HG03460 (cell line): Measurements from ENCODE around the gene MRPS18A.

Experiments
- ATAC-seq: cut with Tn5 transposase; IDR thresholded peaks from one replicate; pipeline ENCODE4 v1.9.1; 2021; ENCODE audit not compliant: unreplicated experiment

Gene MRPS18A

GRCh38 chr6:43699564-43700186, 12.1 kb upstream of the MRPS18A start:
- no peak for ATAC-seq

DNA sequence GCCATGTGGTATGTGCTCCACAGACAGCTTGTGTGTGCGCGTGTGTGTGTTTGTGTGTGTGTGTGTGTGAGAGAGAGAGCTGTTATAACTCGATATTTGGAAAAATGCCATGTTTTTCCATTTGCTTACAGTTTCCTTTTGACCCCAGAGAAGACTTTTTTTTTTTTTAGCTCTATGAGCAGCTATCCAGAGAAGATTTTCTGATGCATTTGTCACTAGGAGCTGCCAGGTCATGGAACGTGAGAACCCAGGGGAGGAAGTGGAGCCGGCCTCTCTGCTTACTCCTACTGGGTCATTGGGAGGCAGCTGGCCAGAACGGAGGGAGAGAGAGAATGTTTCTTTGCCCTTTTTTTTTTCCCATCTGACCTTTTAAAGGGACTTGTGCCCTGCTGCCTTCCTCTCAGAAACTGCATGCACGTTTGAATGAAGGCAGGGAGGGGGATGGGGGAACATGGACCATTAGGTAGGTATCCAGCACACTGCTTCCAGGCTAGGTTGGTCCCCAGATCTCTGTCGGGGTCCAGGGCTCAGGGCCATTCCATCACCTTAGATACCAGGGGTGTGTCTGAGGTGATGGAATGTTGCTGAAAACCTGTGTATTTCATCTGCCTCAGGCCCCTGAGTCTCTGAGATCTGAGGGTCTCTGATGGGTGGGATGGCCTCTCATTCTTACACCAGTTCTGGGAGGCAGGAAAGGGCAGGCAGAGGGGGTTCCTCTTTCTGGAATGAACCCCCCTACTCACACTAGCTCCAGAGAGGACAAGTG, 11.2 kb upstream of the MRPS18A start:
- ATAC-seq, result no peak

DNA sequence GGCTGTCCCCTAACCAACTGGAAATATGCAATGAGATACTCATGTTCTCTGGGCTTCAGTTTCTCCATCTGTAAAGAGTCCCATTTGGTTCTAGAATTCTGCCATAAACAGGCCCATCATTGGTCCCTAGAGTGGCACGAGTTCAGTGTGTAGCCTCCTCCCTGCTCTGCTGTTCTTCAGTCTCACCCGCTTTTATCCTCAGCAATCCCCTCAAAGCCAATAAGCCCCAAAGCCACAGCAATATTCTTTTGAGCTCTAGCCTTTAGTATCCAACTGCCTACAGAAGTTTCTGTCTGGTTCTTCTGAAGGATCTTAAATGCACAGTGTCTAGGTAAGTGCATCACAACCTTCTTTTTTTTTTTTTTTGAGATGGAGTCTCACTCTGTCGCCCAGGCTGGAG, 9.8 kb upstream of the MRPS18A start:
- ATAC-seq, result no peak

- no peak for ATAC-seq
Measured at GRCh38 chr6:43695967-43696291, 8.3 kb upstream of the MRPS18A start.

- no peak for ATAC-seq
Measured at GRCh38 chr6:43695215-43695966, 7.8 kb upstream of the MRPS18A start.

DNA sequence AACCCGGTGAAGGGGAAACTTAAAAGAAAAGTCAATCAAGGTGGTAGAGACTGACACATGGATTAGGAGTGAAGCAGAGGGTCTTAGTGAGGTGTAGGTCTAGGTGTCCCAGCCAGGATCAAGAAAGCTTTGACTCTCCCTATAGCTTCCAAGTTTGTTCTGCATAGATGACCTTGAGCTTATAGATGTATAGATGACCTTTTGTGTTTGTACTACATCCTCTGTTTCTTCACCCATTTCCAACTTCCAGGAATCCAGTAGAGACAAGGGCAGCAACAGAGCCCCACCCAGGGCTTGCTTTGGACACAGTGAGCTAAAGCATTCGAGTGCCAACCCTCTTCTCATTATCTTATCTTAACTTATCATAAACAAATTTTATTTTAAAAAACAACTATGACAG, 1.8 kb upstream of the MRPS18A start:
- no peak for ATAC-seq

DNA sequence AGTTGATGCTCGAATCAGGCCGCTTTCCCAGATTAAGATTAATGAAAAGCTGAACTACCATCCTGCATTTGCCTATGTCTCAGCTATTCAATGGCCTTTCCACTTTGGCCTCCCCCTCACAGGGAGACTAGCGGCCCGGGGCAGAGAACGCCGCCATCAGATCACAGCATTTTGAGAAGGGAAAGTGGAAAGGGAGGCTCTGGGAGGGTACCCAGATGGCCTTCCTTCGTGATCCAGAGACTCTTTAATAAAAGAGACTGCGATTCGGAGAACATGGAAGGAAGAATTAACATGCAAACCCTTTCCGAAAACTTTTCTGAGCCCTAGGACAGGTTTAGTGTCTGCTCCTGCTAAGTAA, 533 bp downstream of the MRPS18A start:
- no peak for ATAC-seq

DNA sequence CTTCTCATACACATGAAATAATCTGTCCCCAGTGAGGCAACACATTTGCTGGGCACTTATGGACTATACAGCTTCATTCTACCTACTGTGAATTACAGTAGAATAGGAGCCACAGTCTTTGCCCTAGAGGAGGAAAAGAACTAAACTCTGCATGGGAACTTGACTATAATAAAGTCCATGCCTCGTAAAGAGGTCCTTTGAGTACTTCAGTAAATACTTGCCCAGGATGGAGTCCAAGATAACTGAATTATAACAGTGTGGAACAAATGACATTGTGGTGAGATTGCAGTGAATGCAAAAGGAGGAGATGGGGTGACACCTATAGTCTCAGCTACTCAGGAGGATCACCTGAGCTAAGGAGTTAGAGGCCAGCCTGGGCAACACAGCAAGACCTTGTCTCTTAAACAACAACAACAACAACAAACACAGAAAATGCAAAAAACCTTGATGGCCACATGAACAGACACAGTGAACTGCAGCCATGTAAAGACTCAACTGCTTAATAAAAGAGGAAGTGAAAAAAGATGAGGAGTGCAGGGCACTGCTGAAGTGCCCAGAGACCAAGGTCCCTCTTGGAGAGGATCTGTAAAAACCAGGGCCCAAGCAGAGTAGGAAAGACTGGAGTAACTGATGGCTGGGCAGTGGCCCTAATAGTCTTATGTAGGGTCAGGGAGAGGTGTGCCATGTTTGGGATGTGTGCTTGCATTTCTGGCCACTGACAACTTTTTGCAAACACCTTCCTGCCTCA, 3.7 kb downstream of the MRPS18A start:
- ATAC-seq, result peak; percentile 48

GRCh38 chr6:43682724-43683429, 4.7 kb downstream of the MRPS18A start:
- no peak for ATAC-seq

- no peak for ATAC-seq
Measured at GRCh38 chr6:43681303-43681702, 6.3 kb downstream of the MRPS18A start.

DNA sequence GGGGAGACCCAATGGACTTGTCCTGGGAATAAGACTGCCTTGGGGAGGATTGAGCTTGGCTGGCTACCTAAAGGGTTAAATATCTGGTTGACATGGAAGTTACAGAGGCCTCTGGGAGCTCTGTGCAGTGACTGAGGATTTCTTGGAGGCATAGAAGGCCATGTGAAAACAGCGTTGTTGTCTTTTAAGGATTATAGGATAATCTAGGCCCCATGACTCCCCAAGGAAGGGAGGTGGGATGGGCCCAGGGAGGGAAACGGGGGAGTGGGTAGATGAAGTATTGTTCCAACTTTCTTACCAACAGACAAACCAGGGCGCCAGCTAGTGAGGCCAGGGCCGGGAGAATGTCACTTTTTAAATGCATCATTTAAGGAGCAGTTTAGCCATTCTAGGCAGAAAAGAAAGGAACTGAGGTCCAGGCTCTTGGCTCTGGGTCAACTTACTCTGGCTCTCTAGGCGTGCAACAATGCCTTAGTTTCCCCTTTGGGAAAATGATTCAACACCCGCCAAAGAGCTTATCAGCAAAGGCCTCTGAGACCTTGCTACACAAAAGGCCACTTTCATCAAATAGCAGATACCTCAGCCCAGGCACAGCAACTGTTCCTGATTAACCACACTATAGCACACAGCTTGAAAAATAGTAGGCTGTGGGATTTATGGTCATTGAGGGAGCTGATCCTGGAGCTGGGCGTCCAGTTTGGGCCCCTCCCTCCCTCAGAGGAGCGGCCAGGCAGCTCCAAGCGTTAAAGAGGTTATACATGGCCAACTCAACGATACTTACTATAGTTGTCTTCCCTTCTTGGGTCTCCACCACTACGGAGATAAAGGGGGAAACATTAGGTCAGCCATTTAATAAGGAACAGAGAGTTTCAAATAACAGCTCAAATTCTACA, 7.0 kb downstream of the MRPS18A start:
- ATAC-seq, result no peak

GRCh38 chr6:43679057-43679456, 8.5 kb downstream of the MRPS18A start:
- no peak for ATAC-seq

DNA sequence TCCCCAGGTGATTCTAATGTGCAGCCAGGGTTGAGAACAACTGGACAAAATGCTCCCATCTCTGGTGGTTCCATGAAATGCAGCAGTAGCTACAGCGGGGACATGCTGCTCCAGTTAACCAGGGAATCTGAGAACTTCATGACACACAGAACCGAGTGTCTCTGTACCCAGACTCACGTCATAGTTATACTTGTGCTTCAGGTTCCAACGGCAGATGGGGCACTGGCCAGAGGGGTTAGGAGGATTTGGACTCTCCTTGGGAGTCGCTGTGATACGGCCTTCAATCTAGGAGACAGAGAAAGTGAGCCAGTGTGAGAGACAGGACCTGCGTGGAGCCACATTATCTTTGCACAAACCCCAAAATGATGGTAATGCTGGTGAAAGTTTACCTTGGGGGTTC, 9.2 kb downstream of the MRPS18A start:
- no peak for ATAC-seq

- no peak for ATAC-seq
Measured at GRCh38 chr6:43677759-43678158, 9.8 kb downstream of the MRPS18A start.

DNA sequence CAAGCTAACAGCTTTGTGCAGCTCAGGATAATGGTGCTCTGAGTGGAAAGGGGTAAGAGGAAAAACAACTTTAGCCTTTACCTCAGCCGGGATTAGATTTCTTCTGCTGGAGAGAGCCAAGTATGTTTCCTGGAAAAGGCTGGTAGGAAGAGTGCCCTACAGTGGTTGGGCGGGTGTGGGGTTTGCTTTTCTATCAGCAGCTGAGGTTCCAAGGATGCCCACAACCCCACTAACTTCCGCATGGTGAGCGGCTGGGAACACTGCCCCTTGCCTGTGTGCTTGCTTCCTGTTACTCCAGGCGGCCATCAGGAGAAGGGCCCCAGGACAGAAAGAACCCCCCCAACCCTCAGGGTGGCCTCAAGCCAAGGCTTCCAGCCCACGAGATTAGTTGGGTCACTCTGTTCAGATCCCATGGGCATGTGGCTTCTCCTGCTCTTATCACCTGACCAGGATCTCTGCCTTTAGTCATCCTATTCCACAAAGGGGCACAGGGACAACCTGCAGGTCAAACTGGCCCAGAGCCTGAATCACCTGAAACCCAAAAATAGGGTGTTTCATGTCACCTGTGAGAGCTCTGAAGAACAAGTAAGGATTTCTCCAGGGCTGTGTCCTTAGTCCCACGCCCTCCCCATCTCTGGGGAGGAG, 10.5 kb downstream of the MRPS18A start:
- ATAC-seq, result no peak

DNA sequence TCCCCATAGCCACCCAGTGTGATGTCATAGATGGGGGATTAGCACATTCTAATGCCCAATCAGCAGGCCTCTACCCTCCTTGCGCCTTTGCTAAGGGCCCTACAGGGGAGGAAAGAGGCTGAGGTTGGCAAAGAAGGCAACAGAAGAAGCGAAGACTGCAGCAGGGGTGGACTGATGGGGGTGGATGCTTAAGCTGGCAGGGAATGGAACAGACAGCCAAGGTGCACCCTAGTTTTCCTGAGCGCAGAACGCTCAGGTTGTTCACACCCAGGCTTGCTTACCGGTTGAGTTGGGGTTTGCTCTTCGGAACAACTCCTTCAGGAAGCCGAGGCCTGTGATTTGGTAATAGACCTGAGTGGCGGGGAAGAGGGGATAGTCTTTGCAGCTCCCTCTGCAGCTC, 12.7 kb downstream of the MRPS18A start:
- ATAC-seq, result no peak

GRCh38 chr6:43674291-43674690, 13.3 kb downstream of the MRPS18A start:
- no peak for ATAC-seq

DNA sequence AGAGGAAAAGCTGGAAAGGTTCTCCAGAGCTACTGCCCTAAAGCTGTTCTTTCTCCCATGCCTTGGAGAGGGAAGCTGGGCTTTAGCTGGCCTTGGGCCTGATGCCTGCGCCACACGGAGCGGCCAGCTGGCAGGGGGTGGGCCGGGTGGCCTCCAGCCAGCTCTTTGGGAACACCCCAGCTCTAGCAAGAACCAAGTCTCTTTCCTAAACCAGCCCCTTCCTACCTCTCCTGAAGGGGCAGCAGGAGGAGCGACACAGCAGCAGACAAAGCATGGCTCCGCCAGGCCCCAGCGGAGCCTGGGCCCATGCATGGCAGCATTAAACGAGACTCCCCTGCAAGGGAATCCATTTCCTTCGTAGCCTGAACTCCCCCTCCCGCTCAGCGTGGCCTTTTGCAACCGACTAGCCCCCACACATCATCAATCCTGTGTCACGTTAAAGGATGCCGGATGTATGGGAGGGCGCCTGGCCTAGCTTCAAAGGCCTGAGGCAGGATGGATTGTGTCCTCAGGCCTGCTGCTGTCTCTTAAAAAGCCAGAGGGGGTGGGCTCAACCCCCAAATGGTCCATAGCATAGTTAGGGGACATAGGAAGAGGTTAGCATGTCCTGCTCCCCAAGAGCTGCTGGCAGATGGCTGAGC, 14.0 kb downstream of the MRPS18A start:
- ATAC-seq, result no peak
